ENCODE measurements around the gene PRKAR1B.

PRKAR1B gene

DNA sequence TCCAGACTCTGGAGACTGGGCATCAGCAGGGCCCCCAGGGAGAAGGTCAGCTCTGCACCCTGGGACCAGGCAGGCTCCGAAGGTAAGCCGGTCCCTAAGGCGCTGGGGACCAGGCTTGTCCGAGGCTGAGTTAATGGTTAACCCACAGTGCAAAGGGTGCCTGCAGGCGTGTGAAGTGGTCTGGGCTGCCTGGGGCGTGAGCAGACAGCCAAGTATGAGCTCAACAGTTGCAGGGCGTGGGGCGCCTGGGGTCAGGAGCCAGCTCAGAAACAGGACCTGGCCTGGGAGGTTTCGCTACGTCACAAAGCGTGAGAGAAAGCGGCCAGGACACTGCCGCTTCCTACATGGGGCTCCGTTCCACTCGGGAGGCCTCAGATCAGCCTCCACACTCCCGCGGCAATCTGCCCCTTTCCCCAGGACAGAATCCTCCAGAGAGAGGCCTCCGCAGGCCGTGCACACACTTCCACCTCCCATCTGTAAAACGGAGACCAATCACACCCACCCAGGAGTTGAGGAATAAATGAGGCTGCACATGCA is 223.4 kb downstream of the PRKAR1B start:
- no peak for DNase-seq

DNA sequence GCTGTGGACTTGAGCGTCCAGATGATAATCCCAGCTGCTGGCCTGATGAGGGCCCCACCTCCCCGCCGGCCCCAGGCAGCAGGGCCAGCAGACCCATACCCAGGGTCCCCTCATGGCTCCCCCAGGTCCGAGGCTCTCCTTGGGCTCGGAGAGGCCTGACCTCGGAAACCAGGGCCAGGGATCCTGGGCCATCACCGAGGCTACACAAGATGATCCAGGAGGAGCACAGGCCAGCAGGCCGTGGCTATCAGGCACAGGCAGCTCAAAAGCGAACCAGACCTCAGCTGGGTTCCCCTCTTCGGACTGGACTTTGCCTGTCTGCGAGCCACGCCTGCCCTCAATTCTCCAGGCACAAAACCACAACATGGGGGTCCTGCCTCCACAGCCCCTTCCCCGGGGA is 224.8 kb downstream of the PRKAR1B start:
- DNase-seq, result no peak

DNA sequence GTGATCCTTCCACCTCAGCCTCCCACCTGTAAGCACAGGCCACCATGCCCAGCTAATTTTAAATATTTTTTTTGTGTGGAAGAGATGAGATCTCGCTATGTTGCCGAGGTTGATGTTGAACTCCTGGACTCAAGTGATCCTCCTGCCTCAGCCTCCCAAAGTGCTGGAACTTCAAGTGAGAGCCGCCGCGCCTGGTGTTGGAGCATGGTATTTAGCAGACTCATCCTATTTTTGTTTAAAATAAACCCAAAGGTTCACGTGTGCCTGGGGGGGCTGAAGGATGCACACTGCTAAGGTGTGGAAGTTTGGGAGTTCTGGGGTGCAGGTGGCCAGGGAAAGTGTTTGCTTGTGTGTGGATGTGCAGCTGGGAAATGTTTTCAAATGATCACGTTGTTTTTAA is 225.6 kb downstream of the PRKAR1B start:
- no peak for DNase-seq

DNA sequence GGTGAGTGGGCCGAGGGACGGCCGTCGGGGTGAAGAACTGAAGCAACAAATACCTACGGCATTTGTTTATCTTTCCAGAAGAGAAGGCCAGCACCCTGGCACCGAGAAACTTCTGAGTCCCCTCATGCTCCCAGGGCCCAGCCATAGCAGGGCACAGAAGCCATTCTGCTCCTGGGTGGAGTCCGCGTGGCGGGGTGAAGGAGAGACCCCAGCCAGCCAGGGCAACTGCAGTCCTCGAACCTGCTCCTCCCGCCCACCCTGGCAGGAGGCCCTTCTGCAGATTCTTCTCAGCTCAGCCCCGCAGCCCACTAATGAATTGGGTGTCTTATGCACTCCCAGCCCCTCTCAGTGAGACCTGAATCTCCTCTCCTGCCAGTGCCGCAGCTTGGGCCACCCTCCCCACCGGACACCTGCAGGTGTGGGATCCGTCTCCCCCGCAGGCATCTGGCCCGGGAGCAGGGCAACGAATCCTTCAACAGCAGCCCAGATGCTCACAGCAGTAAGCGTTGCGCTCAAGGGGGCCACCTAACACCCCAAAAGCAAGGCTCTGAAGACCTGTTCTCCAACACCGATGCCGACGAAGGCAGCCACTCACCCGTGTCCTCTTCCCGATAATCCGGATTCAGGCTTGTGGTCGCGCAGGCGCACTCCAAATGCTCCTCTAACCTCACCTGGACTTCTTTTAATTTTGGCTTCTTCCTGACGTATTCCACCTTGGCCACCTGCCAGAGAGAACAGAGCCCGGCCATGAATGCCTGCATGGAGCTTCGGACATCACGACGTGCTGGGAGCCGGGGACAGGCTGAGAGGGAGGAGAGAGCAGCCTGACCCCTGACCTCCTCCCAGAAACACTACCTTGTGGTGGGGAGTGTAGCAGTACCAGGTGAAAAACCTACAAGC is 226.3 kb downstream of the PRKAR1B start:
- no peak for DNase-seq

DNA sequence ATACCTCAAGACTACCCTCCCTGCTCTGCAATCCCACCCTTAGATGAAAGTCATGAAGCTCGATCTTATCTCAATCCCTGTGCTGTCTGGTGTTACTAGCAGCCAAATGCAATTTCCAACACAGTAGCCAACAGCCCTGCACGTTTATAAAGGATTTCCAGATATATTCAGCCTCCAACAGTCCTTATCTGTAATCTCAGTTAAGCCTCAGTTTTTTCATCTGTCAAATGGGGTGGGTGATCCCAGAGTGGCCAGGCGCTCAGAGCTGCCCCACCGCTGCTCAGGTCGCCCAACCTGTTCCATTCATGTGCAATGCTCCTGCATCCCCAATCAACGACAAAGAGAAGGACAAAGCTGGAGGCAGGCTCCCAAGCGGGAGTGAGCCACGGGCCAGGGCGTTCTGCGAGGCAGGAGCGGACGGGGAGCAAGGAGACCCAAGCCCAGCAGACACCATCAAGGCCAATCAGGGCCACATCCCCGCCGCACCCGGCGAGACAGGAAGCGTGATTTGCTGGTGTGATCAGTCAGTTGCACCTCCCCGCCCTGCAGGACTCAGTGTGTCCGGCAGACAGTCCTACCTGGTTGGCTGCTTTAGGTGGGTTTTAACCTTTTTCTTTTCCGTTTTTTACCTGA is 227.1 kb downstream of the PRKAR1B start:
- DNase-seq, result no peak

All from activated CD4-positive, alpha-beta T cell treated with anti-CD3 and anti-CD28 coated beads, Interleukin-10, Interleukin-2, amounts not matched to agents 100 ng/mL and 50 ng/mL, durations not matched to agents 16 hours and 8 hours (primary cell).